Endothelial cell of umbilical vein (primary cell): Measurements from ENCODE around the gene FRRS1L.

Experiments
- EZH2 ChIP-seq: IDR thresholded peaks from 2 replicates; pipeline ENCODE4 v1.6.1; 2012; ENCODE audit warnings: borderline replicate concordance, low read depth, mild to moderate bottlenecking, moderate library complexity, low read length, inconsistent platforms; ENCODE audit not compliant: severe bottlenecking
- JUN ChIP-seq: IDR thresholded peaks from 2 replicates; pipeline ENCODE4 v1.6.1; 2011; ENCODE audit warnings: borderline replicate concordance, low read depth; ENCODE audit not compliant: insufficient read length, insufficient read depth
- MYC ChIP-seq: IDR thresholded peaks from one replicate; pipeline ENCODE4 v1.6.1; 2011; ENCODE audit warnings: mild to moderate bottlenecking, low read depth, low read length
- POLR2A ChIP-seq: IDR thresholded peaks from 2 replicates; pipeline ENCODE4 v1.6.1; 2012; ENCODE audit warnings: low read depth, mild to moderate bottlenecking, control low read depth, low read length
- POLR2AphosphoS5 ChIP-seq: IDR thresholded peaks from 2 replicates; pipeline ENCODE4 v1.6.1; 2012; ENCODE audit warnings: low read depth, mild to moderate bottlenecking, control low read depth, low read length, moderate library complexity; ENCODE audit not compliant: insufficient read depth
- TF ChIP-seq, protein P1 (sequence below), 2 donors: IDR thresholded peaks; 1 replicate in 1 of 2; 2 replicates in 1 of 2; pipeline ENCODE4 v1.5.1; 2011; ENCODE audit warnings: low read length in 2 of 2, mild to moderate bottlenecking in 2 of 2, moderate library complexity in 2 of 2, control low read depth in 1 of 2, inconsistent platforms in 1 of 2, low read depth in 1 of 2; ENCODE audit not compliant: insufficient read depth in 1 of 2; ENCODE audit errors: extremely low read depth in 1 of 2
- TF ChIP-seq, protein P2 (sequence below): IDR thresholded peaks from 2 replicates; pipeline ENCODE4 v1.6.1; 2011; ENCODE audit not compliant: insufficient read depth, insufficient read length

DNA sequence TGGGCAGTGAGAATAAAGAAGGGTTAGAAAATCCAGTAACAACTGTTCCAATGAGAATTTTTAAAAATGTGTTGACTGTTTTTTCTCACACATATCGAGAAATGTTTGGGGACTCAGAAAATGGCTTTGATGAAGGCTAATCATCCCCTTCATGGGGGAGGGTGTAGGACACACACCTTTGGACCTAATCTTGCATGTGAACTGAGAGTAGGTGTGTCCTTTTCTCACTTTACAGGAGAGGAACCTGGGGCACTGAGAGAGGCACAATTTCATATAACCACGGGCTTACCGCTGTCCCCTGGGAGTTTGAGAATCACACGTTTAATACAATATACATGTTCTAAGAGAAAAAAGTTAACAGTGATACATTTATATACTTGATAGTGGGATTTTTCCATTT, 17.3 kb downstream of the FRRS1L start:
- no peak for TF ChIP-seq MYC
- TF ChIP-seq, protein P1, sequence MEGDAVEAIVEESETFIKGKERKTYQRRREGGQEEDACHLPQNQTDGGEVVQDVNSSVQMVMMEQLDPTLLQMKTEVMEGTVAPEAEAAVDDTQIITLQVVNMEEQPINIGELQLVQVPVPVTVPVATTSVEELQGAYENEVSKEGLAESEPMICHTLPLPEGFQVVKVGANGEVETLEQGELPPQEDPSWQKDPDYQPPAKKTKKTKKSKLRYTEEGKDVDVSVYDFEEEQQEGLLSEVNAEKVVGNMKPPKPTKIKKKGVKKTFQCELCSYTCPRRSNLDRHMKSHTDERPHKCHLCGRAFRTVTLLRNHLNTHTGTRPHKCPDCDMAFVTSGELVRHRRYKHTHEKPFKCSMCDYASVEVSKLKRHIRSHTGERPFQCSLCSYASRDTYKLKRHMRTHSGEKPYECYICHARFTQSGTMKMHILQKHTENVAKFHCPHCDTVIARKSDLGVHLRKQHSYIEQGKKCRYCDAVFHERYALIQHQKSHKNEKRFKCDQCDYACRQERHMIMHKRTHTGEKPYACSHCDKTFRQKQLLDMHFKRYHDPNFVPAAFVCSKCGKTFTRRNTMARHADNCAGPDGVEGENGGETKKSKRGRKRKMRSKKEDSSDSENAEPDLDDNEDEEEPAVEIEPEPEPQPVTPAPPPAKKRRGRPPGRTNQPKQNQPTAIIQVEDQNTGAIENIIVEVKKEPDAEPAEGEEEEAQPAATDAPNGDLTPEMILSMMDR (IDR thresholded peaks at IDR 0.05; ENCODE audit: extremely low read depth in 1 of 2, insufficient read depth in 1 of 2, low read depth in 1 of 2, low read length in 2 of 2): no peak
- no peak for TF ChIP-seq POLR2AphosphoS5
- no peak for TF ChIP-seq EZH2
- no peak for TF ChIP-seq POLR2A
- TF ChIP-seq, protein P2, sequence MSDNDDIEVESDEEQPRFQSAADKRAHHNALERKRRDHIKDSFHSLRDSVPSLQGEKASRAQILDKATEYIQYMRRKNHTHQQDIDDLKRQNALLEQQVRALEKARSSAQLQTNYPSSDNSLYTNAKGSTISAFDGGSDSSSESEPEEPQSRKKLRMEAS: no peak
- TF ChIP-seq JUN: no peak
